SIG-M5 (cell line): Measurements from ENCODE around the gene GTF3C5.
"Not testable (repeated sequence)": the region's sequence is repeated elsewhere in the genome, so short reads cannot be mapped to it uniquely, and the experiment has no call there.

Experiments
- DNase-seq: peaks from one replicate; lab custom pipeline; 2025; lab: John Stamatoyannopoulos, UW

The GTF3C5 gene

DNA sequence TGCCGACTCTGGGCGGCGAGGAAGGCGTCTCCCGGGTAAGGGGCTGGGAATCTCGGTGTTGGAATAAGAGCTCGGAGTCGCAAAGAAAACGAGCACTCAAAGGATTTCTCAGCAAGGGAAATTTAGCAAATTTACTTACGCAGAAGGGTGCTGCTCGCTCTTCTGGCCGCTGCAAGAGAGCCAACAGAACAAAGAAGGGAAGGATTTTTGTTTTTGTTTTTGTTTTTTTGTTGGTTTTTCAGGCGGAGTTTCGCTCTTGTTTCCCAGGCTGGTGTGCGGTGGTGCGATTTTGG, 279 bp downstream of the GTF3C5 start:
- no peak for DNase-seq

DNA sequence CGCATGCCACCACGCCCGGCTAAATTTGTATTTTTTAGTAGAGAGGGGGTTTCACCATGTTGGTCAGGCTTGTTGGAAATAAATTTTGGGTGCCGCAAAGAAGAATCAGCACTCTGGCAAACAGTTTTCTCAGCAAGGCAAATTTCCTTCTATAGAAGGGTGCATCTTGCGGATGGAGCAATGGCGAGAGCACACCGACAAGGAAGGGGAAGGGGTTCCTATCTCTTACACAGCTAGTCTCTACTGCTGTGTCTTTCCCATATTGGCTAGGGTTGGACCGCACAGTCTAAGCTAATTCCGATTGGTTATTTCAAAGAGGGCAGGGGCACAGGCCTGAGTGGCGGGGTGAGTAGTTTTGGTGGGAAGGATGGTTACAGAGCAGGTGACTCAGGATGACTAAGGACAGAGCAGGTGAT, 707 bp downstream of the GTF3C5 start:
- no peak for DNase-seq

DNA sequence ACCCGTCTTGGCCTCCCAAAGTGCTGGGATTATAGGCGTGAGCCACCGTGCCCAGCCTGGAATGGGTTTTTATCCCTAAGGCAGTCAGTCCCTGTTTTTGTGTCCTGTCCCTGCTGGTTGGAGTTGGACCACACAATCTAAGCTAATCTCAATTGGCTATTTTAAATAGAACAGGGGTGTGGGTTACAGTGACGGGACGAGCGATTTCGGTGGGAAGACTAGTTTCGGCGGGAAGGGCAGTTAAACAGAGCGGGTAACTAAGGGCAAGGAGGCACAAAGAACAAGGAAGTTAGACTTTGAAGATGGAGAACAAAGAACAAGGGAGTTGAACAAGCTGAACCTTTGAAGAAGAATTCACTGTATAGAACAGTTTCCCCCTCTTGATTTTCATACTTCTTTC, 1.4 kb downstream of the GTF3C5 start:
- DNase-seq = no peak

DNA sequence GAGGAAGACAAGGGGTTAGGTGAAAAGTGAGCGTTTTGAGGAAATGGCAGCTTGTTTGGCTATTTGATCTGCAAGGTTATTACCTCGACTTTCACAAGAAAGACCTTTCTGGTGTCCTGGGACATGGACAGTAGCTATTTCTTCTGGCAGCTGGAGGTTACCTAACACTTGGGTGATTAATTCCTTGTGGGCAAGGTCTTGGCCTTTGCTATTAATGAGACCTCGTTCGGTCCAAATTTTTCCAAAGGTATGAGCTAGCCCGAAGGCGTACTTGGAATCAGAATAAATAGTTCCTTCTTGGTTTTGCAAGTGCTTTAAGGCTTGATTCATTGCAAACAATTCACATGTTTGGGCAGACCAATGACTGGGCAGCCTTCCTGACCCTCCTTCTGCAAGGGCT, 4.9 kb downstream of the GTF3C5 start:
- DNase-seq = no peak

- DNase-seq = no peak
Measured at GRCh38 chr9:133037775-133038515, 7.1 kb downstream of the GTF3C5 start.

GRCh38 chr9:133040892-133041479, 10.2 kb downstream of the GTF3C5 start:
- not testable (repeated sequence) for DNase-seq

DNA sequence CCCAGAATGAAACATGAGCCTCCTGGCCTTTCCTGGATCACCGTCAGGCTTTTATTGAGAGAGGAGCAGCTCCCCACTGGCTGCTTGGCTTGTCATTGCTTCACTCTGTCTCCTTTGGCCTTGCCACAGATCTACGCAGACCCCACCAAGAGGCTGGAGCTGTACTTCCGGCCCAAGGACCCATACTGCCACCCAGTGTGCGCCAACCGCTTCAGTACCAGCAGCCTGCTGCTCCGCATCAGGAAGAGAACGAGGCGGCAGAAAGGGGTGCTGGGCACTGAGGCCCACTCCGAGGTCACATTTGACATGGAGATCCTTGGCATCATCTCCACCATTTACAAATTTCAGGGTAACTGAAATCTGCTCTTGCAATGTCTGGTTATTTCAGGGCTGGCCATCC, 11.2 kb downstream of the GTF3C5 start:
- no peak for DNase-seq

- DNase-seq = no peak
Measured at GRCh38 chr9:133042676-133043075, 11.9 kb downstream of the GTF3C5 start.

DNA sequence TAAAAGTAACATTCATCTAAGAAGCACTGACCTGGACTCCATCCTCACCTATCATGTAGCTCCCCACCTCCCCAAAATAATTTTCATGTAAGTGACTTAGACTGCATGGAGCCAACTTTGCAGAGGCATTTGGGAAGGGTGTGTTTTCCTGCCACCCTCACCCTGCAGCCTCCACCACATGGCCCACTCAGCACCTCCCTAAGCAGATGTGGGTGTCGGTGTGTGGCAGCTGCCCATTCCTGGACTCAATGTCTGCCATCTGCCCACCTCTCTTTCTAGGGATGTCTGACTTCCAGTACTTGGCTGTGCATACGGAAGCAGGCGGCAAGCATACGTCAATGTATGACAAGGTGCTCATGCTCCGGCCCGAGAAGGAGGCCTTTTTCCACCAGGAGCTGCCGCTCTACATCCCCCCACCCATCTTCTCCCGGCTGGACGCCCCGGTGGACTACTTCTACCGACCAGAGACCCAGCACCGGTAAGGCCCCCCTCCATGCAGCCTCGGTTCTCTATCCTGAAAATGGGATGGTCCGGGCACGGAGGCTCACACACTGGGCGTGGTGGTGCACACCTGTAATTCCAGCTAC, 12.7 kb downstream of the GTF3C5 start:
- no peak for DNase-seq

DNA sequence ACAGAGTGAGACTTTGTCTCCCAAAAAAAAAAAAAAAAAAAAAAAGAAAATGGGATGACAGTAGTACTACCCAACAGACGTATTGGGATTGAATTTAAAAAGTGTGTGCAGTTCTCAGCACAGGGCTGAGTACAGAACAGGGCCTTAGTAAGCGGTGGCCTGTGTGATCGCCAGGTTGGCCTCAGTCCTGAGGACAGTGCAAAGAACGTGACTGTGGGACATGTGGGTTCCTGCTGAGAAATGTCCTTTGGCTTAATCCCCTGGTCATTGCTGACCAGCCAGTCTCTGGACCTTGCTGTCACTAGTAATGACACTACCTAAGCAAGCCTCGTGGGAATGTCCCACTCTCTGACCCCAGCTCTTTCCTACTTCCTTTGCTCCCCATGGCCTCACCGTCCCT, 13.3 kb downstream of the GTF3C5 start:
- no peak for DNase-seq

GRCh38 chr9:133044661-133045060, 13.9 kb downstream of the GTF3C5 start:
- no peak for DNase-seq

GRCh38 chr9:133045132-133045531, 14.3 kb downstream of the GTF3C5 start:
- no peak for DNase-seq

DNA sequence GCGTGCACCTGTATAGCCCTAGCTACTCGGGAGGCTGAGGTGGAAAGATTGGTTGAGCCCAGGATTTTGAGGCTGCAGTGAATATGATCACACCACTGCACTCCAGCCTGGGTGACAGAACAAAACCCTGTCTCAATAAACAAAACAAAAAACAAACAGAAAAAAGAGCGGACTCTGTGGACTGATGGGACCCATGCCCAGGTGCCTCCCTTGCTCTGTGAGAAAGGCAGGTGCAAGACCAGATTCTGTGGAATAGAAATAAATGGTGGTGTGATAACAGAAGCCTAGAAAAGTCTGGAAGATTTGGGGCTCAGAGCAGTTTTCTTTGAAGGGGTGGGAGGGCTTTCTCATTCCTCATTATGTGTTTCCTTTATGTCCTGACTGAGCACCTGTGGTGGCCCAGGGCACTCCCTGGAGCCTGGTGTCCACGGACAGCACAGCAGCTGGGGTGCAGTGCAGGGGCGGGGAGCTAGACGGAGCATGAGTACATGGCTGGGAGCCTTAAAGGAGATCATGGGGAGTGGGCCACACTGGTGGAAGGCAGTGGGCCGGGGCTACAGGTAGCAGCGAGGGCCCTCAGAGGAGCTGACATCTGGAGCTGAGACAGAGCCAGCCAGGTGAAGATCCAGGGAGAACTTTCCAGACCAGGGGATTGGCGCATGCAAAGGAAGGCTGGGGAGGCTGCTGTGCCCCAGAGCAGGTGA, 15.6 kb downstream of the GTF3C5 start:
- no peak for DNase-seq

- no peak for DNase-seq
Measured at GRCh38 chr9:133046900-133047295, 16.1 kb downstream of the GTF3C5 start.

DNA sequence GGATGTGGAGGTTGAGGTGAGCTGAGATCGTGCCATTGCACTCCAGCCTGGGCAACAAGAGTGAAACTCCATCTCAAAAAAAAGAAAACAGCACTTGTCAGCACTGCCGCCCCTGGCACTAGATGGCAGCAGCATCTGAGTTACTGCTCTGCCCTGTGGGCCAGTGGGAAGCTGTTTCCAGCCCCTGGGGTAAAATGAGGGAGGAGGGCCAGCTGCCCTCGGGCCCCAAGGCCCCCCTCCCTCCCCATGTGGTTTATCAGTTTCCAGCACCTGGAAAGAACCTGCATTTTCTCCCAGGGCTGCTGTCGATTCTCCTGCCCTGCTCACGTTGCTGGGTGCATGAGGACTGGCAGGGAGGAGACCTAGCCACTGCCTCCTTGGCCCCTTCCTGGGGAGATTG, 17.8 kb downstream of the GTF3C5 start:
- no peak for DNase-seq

GRCh38 chr9:133049043-133049442, 18.2 kb downstream of the GTF3C5 start:
- no peak for DNase-seq

DNA sequence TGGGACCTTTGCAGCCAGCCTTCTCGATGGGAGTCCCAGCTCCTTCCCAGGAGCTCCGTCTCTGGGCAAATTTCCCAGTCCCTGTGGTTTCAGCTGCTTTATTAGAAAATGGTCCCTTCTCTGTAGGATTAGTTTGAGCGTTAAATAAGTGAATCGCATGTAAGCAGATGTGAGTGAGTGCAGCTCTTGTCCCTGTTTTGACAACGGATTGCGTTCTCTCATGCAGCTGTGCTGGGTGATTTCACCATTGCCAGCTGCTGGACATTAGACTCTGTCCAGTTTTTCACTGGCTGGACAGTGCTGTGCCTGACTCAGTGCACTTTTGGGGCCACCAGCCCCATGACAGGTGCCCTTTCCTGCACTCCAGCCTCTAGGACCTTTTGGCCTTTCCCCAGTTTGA, 19.3 kb downstream of the GTF3C5 start:
- no peak for DNase-seq

DNA sequence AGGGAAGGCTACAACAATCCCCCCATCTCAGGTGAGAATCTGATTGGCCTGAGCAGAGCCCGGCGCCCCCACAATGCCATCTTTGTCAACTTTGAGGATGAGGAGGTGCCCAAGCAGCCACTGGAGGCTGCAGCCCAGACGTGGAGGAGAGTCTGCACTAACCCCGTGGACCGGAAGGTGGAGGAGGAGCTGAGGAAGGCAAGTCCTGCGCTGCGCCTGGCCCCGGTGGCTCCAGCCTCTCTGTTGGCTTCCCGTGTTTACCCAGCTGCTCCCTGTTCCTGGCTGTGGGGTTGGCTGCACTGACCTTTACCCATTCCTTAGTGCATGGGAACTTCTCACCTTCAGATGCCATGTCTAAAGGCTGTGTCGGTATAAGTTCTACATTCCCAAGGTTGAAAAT, 20.0 kb downstream of the GTF3C5 start:
- no peak for DNase-seq

DNA sequence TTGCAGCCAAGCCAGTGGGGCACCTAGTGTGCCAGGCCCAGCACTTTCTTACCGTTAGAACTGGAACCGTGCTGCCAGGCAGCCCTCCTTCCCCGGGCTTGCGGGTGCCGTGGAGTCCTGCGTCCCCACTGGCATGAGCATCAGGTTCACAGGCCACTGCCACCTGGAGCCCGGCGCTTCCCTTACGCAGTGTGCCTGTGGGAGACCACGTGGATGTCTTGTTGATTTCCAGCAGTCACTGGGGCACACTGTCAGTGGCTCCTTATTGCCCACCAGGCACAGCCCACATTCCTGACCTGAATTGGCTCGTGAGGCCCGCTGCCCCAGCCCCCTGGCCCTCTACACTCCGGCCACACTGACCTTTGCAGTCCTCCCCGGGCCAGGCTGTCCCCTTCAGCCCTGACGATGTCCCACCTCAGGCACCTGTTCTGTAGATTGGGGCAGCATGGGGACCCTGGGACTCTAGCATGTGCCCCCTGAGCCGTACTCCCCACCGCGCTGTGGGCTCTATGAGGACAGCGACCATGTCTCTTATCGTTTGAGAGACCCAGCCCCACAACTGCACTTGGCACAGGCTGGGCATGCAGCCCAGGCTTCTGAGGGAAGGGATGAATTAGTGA, 20.6 kb downstream of the GTF3C5 start:
- DNase-seq = no peak

- DNase-seq = no peak
Measured at GRCh38 chr9:133051966-133052539, 21.3 kb downstream of the GTF3C5 start.

DNA sequence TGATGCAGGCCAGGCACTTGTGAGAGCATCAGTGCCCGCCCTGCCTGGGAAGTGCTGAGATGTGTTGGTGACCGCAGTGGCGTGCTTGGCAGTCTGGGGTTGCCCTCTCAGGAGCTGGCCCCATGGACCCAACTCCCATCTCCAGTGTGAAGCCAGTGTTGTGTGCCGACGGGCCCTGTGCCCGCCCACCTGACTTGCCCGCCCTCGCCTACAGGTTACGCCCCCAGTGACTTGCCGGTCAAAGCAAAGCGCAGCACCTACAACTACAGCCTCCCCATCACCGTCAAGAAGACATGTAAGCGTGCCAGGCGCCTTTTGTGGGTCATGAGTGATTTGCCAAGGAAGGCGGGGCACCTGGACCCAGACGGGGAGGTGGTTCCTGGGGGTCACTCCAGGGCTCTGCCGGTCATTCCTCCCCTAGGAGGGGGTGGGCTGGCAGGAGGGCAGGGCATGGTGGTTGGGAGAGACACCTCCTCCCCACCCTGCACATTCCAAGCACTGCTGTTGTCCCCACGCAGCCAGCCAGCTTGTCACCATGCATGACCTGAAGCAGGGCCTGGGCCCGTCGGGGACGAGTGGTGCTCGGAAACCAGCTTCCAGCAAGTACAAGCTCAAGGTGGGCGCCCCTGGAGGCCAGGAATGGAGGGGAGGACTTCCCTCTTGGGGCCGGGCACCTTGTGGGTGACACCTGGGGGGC, 23.5 kb downstream of the GTF3C5 start:
- DNase-seq = no peak

- DNase-seq = no peak
Measured at GRCh38 chr9:133054966-133055365, 24.2 kb downstream of the GTF3C5 start.
